ENCODE results near the gene RALGAPA2. TPM values are rescaled to one million over a fixed set of nuclear protein-coding genes. Genes with fewer than 3 reads are reported as not detected.

The RALGAPA2 gene
- total RNA-seq, 1 experiment from 2014 or later = 9.8 TPM

DNA sequence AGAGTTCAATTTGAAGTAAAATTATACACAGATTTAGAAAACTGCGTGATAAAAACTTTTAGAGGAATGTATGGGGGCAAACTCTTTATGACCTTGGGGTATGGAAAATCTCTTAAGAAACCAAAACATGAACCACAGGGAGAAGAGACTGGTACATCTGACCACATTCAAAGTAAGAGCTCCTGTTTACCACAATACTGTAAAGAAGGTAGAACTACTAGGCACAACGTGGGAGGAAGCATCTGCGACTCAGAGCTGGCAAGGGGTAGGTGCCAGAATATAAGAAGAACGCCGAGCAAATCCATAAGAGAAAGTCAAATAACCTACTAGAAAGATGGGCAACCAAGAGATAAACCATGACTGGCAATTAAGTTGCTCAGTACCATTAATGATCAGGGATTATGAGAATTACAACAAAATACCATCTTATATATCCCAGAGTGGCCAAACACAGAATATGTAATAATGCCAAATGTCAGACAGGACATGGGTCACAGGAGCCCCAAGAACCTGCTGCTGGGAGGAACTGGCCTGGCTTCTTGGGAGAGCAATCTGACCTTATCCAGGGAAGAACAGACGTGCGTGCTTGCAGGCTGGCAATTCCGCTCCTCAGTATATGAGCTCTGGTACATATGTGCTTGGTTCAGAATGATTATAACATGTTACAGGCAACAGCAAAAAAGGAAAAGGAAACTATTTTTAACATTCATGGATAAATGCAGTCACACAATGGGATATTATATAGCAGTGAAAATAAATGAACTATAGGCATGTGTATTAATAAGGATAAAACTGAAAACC is 294.4 kb downstream of the RALGAPA2 start:
- Histone ChIP-seq H3K4me3 (ENCODE audit: low read length) (no peak overlapping the region), H3K79me2 (ENCODE audit: low read length) (no peaks in the 10 kb centered on the region), H3K27me3 (ENCODE audit: low read length) (no peaks in the 10 kb centered on the region), H3K36me3 (ENCODE audit: low read depth, low read length) (no peaks in the 10 kb centered on the region), H3K4me1 (ENCODE audit: insufficient read depth, low read length) (no peaks in the 10 kb centered on the region), H3K4me2 (ENCODE audit: low read length) (no peak overlapping the region), H3K27ac (ENCODE audit: low read length) (no peak overlapping the region), H3K9ac (ENCODE audit: low read length) (no peak overlapping the region), H4K20me1 (ENCODE audit: low read length) (no peaks in the 10 kb centered on the region), H2AFZ (ENCODE audit: low read length) (no peak overlapping the region), H3F3A (ENCODE audit: low read length, unreplicated experiment) (no peaks in the 10 kb centered on the region), H3K9me3 (ENCODE audit: low read length) (no peaks in the 10 kb centered on the region), H3K9me2 (replicated peaks; ENCODE audit: low read length) (no peaks in the 10 kb centered on the region)
- BruUV-seq (replicated peaks) = no TSS peak
- TF ChIP-seq EZH2phosphoT487 (IDR thresholded peaks at IDR 0.05; ENCODE audit: borderline replicate concordance, low read length) = no peak
- TF ChIP-seq, protein P1, sequence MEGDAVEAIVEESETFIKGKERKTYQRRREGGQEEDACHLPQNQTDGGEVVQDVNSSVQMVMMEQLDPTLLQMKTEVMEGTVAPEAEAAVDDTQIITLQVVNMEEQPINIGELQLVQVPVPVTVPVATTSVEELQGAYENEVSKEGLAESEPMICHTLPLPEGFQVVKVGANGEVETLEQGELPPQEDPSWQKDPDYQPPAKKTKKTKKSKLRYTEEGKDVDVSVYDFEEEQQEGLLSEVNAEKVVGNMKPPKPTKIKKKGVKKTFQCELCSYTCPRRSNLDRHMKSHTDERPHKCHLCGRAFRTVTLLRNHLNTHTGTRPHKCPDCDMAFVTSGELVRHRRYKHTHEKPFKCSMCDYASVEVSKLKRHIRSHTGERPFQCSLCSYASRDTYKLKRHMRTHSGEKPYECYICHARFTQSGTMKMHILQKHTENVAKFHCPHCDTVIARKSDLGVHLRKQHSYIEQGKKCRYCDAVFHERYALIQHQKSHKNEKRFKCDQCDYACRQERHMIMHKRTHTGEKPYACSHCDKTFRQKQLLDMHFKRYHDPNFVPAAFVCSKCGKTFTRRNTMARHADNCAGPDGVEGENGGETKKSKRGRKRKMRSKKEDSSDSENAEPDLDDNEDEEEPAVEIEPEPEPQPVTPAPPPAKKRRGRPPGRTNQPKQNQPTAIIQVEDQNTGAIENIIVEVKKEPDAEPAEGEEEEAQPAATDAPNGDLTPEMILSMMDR (conservative IDR thresholded peaks at IDR 0.05; ENCODE audit: low read depth, low read length) = no peak
- intact Hi-C loops (cut with micrococcal nuclease) = no loop called here
- CTCF ChIA-PET = no interaction called here
- no peak for DNase-seq
- no peak for ATAC-seq
- POLR2A ChIA-PET (ENCODE audit: unreplicated experiment) = no interaction called here

DNA sequence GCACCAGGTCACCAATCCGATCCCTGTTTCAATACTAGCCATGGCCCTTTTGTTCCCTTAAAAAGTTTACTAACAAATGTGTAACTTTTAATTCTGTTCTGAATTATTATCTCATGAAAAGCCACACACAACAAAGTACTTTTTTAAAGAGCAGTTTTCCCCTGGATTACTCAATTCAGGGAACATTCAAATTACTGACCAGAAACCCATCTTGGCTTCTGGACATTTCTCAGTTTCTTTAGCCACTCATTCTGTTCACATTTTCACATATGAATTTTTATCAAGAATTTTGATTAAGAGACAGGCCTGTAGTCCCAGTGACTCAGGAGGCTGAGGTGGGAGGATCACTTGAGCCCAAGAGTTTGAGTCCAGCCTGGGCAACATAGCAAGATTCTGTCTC is 297.1 kb downstream of the RALGAPA2 start:
- TF ChIP-seq, protein P1 (conservative IDR thresholded peaks at IDR 0.05; ENCODE audit: low read depth, low read length) = no peak
- TF ChIP-seq EZH2phosphoT487 (IDR thresholded peaks at IDR 0.05; ENCODE audit: borderline replicate concordance, low read length) = no peak
- no peak for TF ChIP-seq EZH2 (IDR thresholded peaks at IDR 0.05; ENCODE audit: low read length, unreplicated experiment)
- no peaks in the 10 kb centered on the region for H3K79me2 ChIP-seq (ENCODE audit: low read length)
- H3K9me3 ChIP-seq (ENCODE audit: low read length) = no peaks in the 10 kb centered on the region
- no peak overlapping the region for H3K9ac ChIP-seq (ENCODE audit: low read length)
- no peak overlapping the region for H3K4me3 ChIP-seq (ENCODE audit: low read length)
- no peaks in the 10 kb centered on the region for H3K4me1 ChIP-seq (ENCODE audit: insufficient read depth, low read length)
- H3F3A ChIP-seq (ENCODE audit: low read length, unreplicated experiment) = no peaks in the 10 kb centered on the region
- ChIA-PET POLR2A (ENCODE audit: unreplicated experiment) (interaction anchor here (0.8 kb wide), 1 partner anchor 866 kb away, joined by 3 read pairs; no protein-coding TSS in a partner anchor), CTCF (no interaction called here)
- H3K27me3 ChIP-seq (ENCODE audit: low read length) = no peaks in the 10 kb centered on the region
- H3K27ac ChIP-seq (ENCODE audit: low read length) = no peak overlapping the region
- H3K36me3 ChIP-seq (ENCODE audit: low read depth, low read length) = no peaks in the 10 kb centered on the region
- intact Hi-C loops (cut with micrococcal nuclease) = no loop called here
- H3K4me2 ChIP-seq (ENCODE audit: low read length) = no peak overlapping the region
- DNase-seq = no peak
- BruUV-seq (replicated peaks) = no TSS peak
- no peak overlapping the region for H2AFZ ChIP-seq (ENCODE audit: low read length)
- H4K20me1 ChIP-seq (ENCODE audit: low read length) = no peaks in the 10 kb centered on the region
- H3K9me2 ChIP-seq (replicated peaks; ENCODE audit: low read length) = no peaks in the 10 kb centered on the region
- ATAC-seq = no peak

DNA sequence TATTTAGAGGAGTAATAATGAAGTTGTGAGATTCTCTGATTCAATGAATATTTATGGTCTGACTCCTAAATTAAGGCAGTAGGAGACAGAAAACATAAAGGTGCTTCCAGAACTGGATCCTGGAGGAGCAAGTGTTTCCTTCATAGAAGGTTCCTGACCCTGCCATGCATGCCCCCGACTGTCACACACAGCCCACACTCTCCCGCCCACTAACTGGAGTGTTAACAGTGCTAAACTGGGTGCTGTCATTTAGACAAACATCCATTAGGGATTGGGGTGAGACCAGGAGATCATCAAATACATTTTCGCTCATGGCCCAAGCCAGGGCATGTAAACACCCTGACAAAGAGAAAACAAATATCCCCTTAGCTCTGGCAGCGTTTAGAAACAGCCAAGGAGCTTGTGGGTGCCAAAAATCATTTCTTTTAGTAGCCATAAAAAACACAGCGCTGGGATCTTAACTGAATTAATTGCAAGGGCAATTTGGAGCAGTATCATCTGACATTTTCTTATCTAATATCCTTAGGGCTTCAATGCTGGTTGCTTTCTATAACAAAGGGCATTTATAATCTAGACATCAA is 297.7 kb downstream of the RALGAPA2 start:
- Histone ChIP-seq H4K20me1 (ENCODE audit: low read length) (no peaks in the 10 kb centered on the region), H3K4me3 (ENCODE audit: low read length) (no peak overlapping the region), H2AFZ (ENCODE audit: low read length) (no peak overlapping the region), H3K9me3 (ENCODE audit: low read length) (no peaks in the 10 kb centered on the region), H3K9ac (ENCODE audit: low read length) (no peak overlapping the region), H3K4me2 (ENCODE audit: low read length) (no peak overlapping the region), H3K27ac (ENCODE audit: low read length) (no peak overlapping the region), H3K27me3 (ENCODE audit: low read length) (no peaks in the 10 kb centered on the region), H3F3A (ENCODE audit: low read length, unreplicated experiment) (no peaks in the 10 kb centered on the region), H3K36me3 (ENCODE audit: low read depth, low read length) (no peaks in the 10 kb centered on the region), H3K4me1 (ENCODE audit: insufficient read depth, low read length) (no peaks in the 10 kb centered on the region), H3K79me2 (ENCODE audit: low read length) (no peaks in the 10 kb centered on the region), H3K9me2 (replicated peaks; ENCODE audit: low read length) (no peaks in the 10 kb centered on the region)
- DNase-seq = no peak
- BruUV-seq (replicated peaks) = no TSS peak
- POLR2A ChIA-PET (ENCODE audit: unreplicated experiment) = no interaction called here
- TF ChIP-seq EZH2 (IDR thresholded peaks at IDR 0.05; ENCODE audit: low read length, unreplicated experiment) (no peak), EZH2phosphoT487 (IDR thresholded peaks at IDR 0.05; ENCODE audit: borderline replicate concordance, low read length) (no peak)
- TF ChIP-seq, protein P1 (conservative IDR thresholded peaks at IDR 0.05; ENCODE audit: low read depth, low read length) = no peak
- intact Hi-C loops (cut with micrococcal nuclease) = no loop called here
- CTCF ChIA-PET = no interaction called here
- ATAC-seq = no peak
